Ureter (tissue), 1 donor: ENCODE data around the gene RRAD. TPM values are rescaled to one million over a fixed set of nuclear protein-coding genes. Genes with fewer than 3 reads are reported as not detected.
A peak's percentile ranks its signal among the peaks of the same experiment; 100 is the strongest.
"Not testable (repeated sequence)": the region's sequence is repeated elsewhere in the genome, so short reads cannot be mapped to it uniquely, and the experiment has no call there.

Experiments
- DNase-seq: peaks from one replicate; pipeline ENCODE4 v3.0.0-alpha.2; 2020; ENCODE audit warnings: low spot score
- total RNA-seq: library from RNA; stranded (reverse); gene quantifications from one replicate; pipeline ENCODE4 v1.2.4, GENCODE V29; 2023
- donor health status: DM: yes; HTN: yes; CAD: no.

The RRAD gene
- total RNA-seq, 1 donor from 2014 or later = 7.7 TPM

GRCh38 chr16:66950971-66951790 lies 25.8 kb upstream of the RRAD start:
- no peak for DNase-seq

GRCh38 chr16:66950437-66950836 lies 25.1 kb upstream of the RRAD start:
- no peak for DNase-seq

- DNase-seq = no peak
Observed at GRCh38 chr16:66949472-66949871, 24.1 kb upstream of the RRAD start.

- DNase-seq = no peak
Observed at GRCh38 chr16:66948837-66949225, 23.5 kb upstream of the RRAD start.

- DNase-seq = no peak
Observed at GRCh38 chr16:66948134-66948836, 22.9 kb upstream of the RRAD start.

GRCh38 chr16:66947302-66948065 lies 22.1 kb upstream of the RRAD start:
- peak; percentile 86 for DNase-seq

GRCh38 chr16:66946974-66947301 lies 21.6 kb upstream of the RRAD start:
- no peak for DNase-seq

GRCh38 chr16:66946541-66946940 lies 21.2 kb upstream of the RRAD start:
- DNase-seq = no peak

- DNase-seq = no peak
Observed at GRCh38 chr16:66945939-66946338, 20.6 kb upstream of the RRAD start.

- not testable (repeated sequence) for DNase-seq
Observed at GRCh38 chr16:66944971-66945370, 19.6 kb upstream of the RRAD start.

- DNase-seq = no peak
Observed at GRCh38 chr16:66944054-66944441, 18.7 kb upstream of the RRAD start.

- DNase-seq = no peak
Observed at GRCh38 chr16:66943426-66944053, 18.2 kb upstream of the RRAD start.

- DNase-seq = no peak
Observed at GRCh38 chr16:66942981-66943380, 17.6 kb upstream of the RRAD start.

GRCh38 chr16:66940236-66940635 lies 14.9 kb upstream of the RRAD start:
- DNase-seq = no peak

GRCh38 chr16:66939366-66939765 lies 14.0 kb upstream of the RRAD start:
- no peak for DNase-seq

GRCh38 chr16:66937725-66938337 lies 12.5 kb upstream of the RRAD start:
- no peak for DNase-seq

- no peak for DNase-seq
Observed at GRCh38 chr16:66936889-66937554, 11.7 kb upstream of the RRAD start.

- no peak for DNase-seq
Observed at GRCh38 chr16:66936462-66936861, 11.1 kb upstream of the RRAD start.

- peak; percentile 74 for DNase-seq
Observed at GRCh38 chr16:66935314-66936011, 10.1 kb upstream of the RRAD start, which contains the start of gene CES2. TSS of gene CES2 (plus strand) at chr16:66935516. CDS start at chr16:66935636, 120 bp downstream.

GRCh38 chr16:66934839-66935313 lies 9.5 kb upstream of the RRAD start:
- not testable (repeated sequence) for DNase-seq
